ENCODE data around the gene THY1. TPM values are rescaled to one million over a fixed set of nuclear protein-coding genes. Genes with fewer than 3 reads are reported as not detected.

The THY1 gene
- total RNA-seq, 1 donor from 2014 or later = 33.4 TPM

GRCh38 chr11:119389611-119390254 lies 33.2 kb downstream of the THY1 start:
- DNase-seq (ENCODE audit: low spot score) = no peak

GRCh38 chr11:119388103-119388502 lies 34.9 kb downstream of the THY1 start:
- no peak for DNase-seq (ENCODE audit: low spot score)

GRCh38 chr11:119384332-119384731 lies 38.6 kb downstream of the THY1 start:
- DNase-seq (ENCODE audit: low spot score) = no peak

GRCh38 chr11:119382513-119382912 lies 40.5 kb downstream of the THY1 start:
- peak; percentile 35 for DNase-seq (ENCODE audit: low spot score)

GRCh38 chr11:119382101-119382500 lies 40.9 kb downstream of the THY1 start:
- DNase-seq (ENCODE audit: low spot score) = no peak

- peak; percentile 99 for DNase-seq (ENCODE audit: low spot score)
Measured at GRCh38 chr11:119381181-119381988, 41.6 kb downstream of the THY1 start, which contains the start of gene USP2. TSS of gene USP2 (minus strand) at chr11:119381690. CDS start at chr11:119373480, 8,210 bp downstream.

GRCh38 chr11:119380827-119381180 lies 42.2 kb downstream of the THY1 start:
- no peak for DNase-seq (ENCODE audit: low spot score)

GRCh38 chr11:119380160-119380826 lies 42.7 kb downstream of the THY1 start:
- peak; percentile 87 for DNase-seq (ENCODE audit: low spot score)

GRCh38 chr11:119378851-119379465 lies 44.0 kb downstream of the THY1 start:
- peak; percentile 86 for DNase-seq (ENCODE audit: low spot score)

- DNase-seq (ENCODE audit: low spot score) = peak; percentile 62
Measured at GRCh38 chr11:119377961-119378667, 44.9 kb downstream of the THY1 start.

- DNase-seq (ENCODE audit: low spot score) = peak; percentile 80
Measured at GRCh38 chr11:119377112-119377901, 45.7 kb downstream of the THY1 start.

GRCh38 chr11:119376197-119376847 lies 46.6 kb downstream of the THY1 start:
- DNase-seq (ENCODE audit: low spot score) = peak; percentile 87

- DNase-seq (ENCODE audit: low spot score) = peak; percentile 90
Measured at GRCh38 chr11:119375337-119376196, 47.4 kb downstream of the THY1 start.

GRCh38 chr11:119374632-119375336 lies 48.2 kb downstream of the THY1 start:
- DNase-seq (ENCODE audit: low spot score) = peak; percentile 85

GRCh38 chr11:119373921-119374631 lies 48.9 kb downstream of the THY1 start:
- DNase-seq (ENCODE audit: low spot score) = peak; percentile 84

- DNase-seq (ENCODE audit: low spot score) = peak; percentile 85
Measured at GRCh38 chr11:119373059-119373920, 49.7 kb downstream of the THY1 start.

Measured in mesenteric fat pad (tissue), 1 donor.